Activated T-cell treated with anti-CD3 and anti-CD28 coated beads, Interleukin-2, amount 50 U/mL, for 24 hours (primary cell): Measurements from ENCODE around the gene F2R.

Source experiments
- DNase-seq: peaks from one replicate; pipeline ENCODE4 v3.0.0-alpha.2; 2020
- H3K27ac Mint-ChIP-seq: 2 replicates; pipeline ENCODE4 v1.8.0; 2020; ENCODE audit warnings: mild to moderate bottlenecking, mixed read lengths
- H3K27me3 Mint-ChIP-seq: 2 replicates; pipeline ENCODE4 v1.8.0; 2020; ENCODE audit warnings: mixed read lengths
- H3K36me3 Mint-ChIP-seq: 2 replicates; pipeline ENCODE4 v1.8.0; 2020; ENCODE audit warnings: low read depth, mixed read lengths
- H3K4me1 Mint-ChIP-seq: 2 replicates; pipeline ENCODE4 v1.8.0; 2020; ENCODE audit warnings: low read depth, mixed read lengths
- H3K4me3 Mint-ChIP-seq: 2 replicates; pipeline ENCODE4 v1.8.0; 2020; ENCODE audit warnings: mild to moderate bottlenecking, moderate library complexity, mixed read lengths
- H3K9me3 Mint-ChIP-seq: 2 replicates; pipeline ENCODE4 v1.8.0; 2020; ENCODE audit warnings: mixed read lengths

F2R gene

DNA sequence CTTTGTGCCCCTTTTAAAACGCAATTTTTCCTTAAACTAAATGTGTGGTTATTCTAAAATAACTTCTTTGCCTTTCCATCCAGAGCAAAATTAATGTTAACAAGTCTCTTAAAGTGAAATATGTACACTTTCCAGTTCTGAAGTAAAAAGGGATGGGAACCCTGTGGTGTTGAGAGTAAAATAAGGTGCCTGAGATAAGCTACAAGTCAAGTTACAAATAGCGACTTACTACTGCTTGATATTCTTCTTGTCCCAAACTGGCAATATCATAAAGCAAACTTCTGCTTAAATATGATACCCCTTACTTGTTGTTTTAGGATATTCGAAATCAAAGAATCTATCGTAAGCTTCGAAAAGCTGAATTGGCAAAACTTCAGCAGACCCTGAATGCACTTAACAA lies 18.3 kb upstream of the F2R start:
- Mint-ChIP-seq H3K27ac (no peak overlapping the region), H3K27me3 (no peaks in the 10 kb centered on the region), H3K4me1 (peaks cover 3% of the 10 kb centered on the region), H3K4me3 (no peak overlapping the region), H3K9me3 (no peaks in the 10 kb centered on the region), H3K36me3 (peaks cover 73% of the 10 kb centered on the region)
- no peak for DNase-seq

DNA sequence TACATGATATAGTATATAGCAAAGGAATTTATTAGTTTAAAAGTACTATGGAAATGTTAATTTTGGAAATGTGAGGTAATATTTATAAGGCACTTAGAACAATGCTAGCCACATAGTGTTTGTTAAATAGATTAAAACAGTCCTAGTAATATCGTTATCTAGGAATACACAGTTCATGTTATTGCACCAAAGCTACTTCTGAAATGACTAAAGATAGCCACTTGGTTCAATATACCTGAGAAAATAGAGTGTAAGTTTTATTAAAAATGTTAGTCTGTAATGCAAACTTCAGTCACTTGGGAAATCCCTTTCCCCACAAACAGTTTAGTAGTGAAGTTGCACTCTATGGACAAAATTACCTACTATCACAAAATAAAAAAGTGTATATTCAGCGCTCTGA lies 15.4 kb upstream of the F2R start:
- Mint-ChIP-seq H3K4me1 (no peaks in the 10 kb centered on the region), H3K36me3 (peaks cover 64% of the 10 kb centered on the region), H3K4me3 (no peak overlapping the region), H3K27me3 (no peaks in the 10 kb centered on the region), H3K9me3 (no peaks in the 10 kb centered on the region), H3K27ac (no peak overlapping the region)
- DNase-seq, result no peak

DNA sequence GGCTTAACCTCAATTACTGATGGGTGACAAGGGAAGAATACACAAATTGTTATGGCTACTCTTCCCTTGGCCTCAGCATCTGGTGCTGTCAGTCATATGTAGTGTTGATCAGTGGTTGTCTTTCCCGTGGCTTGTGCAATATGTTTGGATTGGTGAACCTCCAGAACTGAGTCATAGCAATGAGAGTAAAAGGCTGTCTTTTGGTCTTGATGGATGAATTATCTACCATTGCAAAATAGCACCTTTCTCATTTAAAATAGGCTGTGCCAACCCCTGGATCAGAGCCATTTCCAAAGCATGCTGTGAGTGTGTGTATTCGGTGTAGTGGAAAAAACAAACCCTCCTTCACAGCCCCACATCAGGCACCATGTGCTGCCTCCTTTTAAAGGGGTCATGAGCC lies 14.6 kb upstream of the F2R start:
- H3K4me1 Mint-ChIP-seq, result no peaks in the 10 kb centered on the region
- H3K9me3 Mint-ChIP-seq, result no peaks in the 10 kb centered on the region
- no peaks in the 10 kb centered on the region for H3K27me3 Mint-ChIP-seq
- no peak overlapping the region for H3K4me3 Mint-ChIP-seq
- DNase-seq, result no peak
- peaks cover 59% of the 10 kb centered on the region for H3K36me3 Mint-ChIP-seq
- H3K27ac Mint-ChIP-seq, result no peak overlapping the region

DNA sequence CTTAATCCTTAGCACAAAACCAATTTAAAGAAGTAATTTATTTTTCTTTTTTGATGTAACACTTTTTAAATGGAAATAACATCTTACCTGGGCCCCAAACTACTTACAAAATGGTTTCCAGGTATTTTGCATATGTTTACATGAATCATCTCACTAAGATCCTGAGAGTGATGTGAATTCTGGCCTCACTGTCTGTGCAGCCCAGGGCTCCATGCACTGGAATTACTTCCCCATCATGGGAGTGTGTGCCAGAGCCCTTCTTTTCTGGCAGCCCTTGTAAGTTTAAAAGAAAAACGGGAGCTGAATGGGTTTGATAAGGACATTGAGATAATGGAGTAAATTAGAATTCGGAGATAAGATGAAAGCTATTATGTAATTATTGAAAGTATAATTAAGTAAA lies 12.2 kb upstream of the F2R start:
- Mint-ChIP-seq H3K27ac (no peak overlapping the region), H3K4me3 (no peak overlapping the region), H3K36me3 (peaks cover 63% of the 10 kb centered on the region), H3K9me3 (no peaks in the 10 kb centered on the region), H3K4me1 (no peaks in the 10 kb centered on the region), H3K27me3 (no peaks in the 10 kb centered on the region)
- DNase-seq, result no peak

DNA sequence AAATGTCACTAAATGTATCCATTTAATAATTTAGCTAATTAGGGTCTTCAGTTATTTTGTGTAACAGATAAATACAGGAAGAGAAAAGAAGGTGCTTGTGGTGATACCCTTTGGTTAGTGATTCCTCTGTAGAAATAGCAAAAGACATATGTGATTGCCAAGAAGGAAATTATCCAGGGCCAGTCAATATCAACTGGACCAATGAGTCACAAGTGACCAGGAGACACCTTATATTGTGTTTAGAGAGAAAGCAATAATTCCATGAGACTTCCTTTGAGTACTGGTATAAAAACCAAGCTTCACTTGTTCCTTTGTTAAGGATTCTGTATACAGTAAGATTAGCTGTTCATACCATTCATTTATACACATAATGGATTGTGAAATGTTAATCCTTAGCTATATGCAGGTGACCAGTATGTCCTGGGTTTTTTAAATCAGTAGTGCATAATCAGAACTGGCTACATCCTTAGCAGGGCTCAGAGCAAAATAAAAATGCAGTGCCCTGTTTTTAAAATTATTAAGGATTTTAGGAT lies 11.7 kb upstream of the F2R start:
- DNase-seq, result no peak
- H3K4me3 Mint-ChIP-seq, result no peak overlapping the region
- no peak overlapping the region for H3K27ac Mint-ChIP-seq
- peaks cover 59% of the 10 kb centered on the region for H3K36me3 Mint-ChIP-seq
- H3K9me3 Mint-ChIP-seq, result no peaks in the 10 kb centered on the region
- no peaks in the 10 kb centered on the region for H3K27me3 Mint-ChIP-seq
- H3K4me1 Mint-ChIP-seq, result no peaks in the 10 kb centered on the region

- Mint-ChIP-seq H3K27ac (no peak overlapping the region), H3K36me3 (peaks cover 51% of the 10 kb centered on the region), H3K27me3 (no peaks in the 10 kb centered on the region), H3K4me1 (peaks cover 6% of the 10 kb centered on the region), H3K9me3 (no peaks in the 10 kb centered on the region), H3K4me3 (no peak overlapping the region)
- no peak for DNase-seq
These were observed 10.4 kb upstream of the F2R start for GRCh38 chr5:76705574-76705973.

DNA sequence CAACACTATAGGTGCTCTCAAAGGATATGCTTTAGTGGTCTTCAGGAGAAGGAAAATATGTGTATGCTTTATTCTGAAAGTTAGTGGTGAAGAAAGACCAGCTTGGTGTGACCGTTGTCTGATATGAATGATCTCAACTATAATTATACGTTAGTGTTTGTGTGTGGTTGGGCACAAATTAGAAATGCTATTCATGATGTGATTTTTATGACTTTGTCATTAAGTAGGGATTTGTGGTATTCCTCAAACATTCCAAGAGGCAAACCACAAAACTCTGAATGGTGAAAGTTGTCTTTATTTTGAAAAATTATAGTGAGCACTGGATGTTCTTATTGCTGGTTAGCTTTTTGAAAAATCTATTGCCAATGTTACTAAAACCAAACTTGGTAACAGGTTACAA lies 6.2 kb upstream of the F2R start:
- H3K36me3 Mint-ChIP-seq, result peaks cover 21% of the 10 kb centered on the region
- H3K27me3 Mint-ChIP-seq, result peaks cover 18% of the 10 kb centered on the region
- peaks cover 25% of the 10 kb centered on the region for H3K4me1 Mint-ChIP-seq
- H3K27ac Mint-ChIP-seq, result no peak overlapping the region
- H3K9me3 Mint-ChIP-seq, result no peaks in the 10 kb centered on the region
- no peak overlapping the region for H3K4me3 Mint-ChIP-seq
- no peak for DNase-seq

- Mint-ChIP-seq H3K36me3 (peaks cover 14% of the 10 kb centered on the region), H3K27ac (peak overlapping the region; percentile 83), H3K27me3 (peaks cover 28% of the 10 kb centered on the region), H3K4me1 (peaks cover 34% of the 10 kb centered on the region), H3K9me3 (no peaks in the 10 kb centered on the region), H3K4me3 (peak overlapping the region; percentile 18)
- DNase-seq, result no peak
These were observed 4.9 kb upstream of the F2R start for GRCh38 chr5:76710991-76711390.

DNA sequence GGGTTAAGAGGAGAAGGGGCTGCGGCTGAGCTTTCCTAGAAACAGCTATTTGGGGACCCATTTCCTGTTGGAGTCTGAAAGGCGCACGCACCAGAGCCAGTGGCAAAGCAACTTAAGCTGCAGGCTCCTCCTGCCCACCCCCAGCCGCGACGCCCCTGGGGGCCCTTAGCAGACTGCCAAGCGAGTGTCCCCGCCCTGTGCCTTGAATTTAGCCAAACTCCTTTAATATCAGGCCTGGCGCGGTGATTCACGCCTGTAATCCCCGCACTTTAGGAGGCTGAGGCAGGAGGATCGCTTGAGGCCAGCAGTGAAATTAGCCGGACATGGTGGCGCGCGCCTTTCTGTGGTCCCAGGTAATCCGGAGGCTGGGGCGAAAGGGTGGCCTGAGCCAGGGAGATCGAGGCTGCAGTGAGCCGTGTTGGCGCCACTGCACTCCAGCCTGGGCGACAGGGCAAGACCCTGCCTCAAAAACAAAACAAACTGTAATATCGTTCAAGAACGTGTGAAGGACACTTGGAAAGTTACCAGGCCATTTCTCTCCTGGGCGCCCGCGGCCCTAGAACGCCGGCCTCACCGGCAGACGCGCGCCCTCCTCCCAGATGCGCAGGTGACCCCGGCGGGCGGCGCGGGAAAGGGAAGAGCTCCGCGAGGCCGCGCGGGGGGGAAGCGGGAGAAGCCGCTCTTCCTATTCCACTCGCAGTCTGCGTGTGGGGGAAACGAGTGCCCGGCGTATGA lies 1.0 kb upstream of the F2R start:
- H3K27ac Mint-ChIP-seq, result peak overlapping the region; percentile 80
- H3K4me1 Mint-ChIP-seq, result peaks cover 47% of the 10 kb centered on the region
- peak; percentile 54 for DNase-seq
- peaks cover 54% of the 10 kb centered on the region for H3K27me3 Mint-ChIP-seq
- no peaks in the 10 kb centered on the region for H3K36me3 Mint-ChIP-seq
- H3K9me3 Mint-ChIP-seq, result no peaks in the 10 kb centered on the region
- peak overlapping the region; percentile 82 for H3K4me3 Mint-ChIP-seq

- Mint-ChIP-seq H3K36me3 (no peaks in the 10 kb centered on the region), H3K4me1 (peaks cover 46% of the 10 kb centered on the region), H3K9me3 (no peaks in the 10 kb centered on the region), H3K27ac (peak overlapping the region; percentile 29), H3K4me3 (peak overlapping the region; percentile 82), H3K27me3 (peaks cover 54% of the 10 kb centered on the region)
- DNase-seq, result no peak
These were observed 515 bp upstream of the F2R start for GRCh38 chr5:76715486-76715735.

DNA sequence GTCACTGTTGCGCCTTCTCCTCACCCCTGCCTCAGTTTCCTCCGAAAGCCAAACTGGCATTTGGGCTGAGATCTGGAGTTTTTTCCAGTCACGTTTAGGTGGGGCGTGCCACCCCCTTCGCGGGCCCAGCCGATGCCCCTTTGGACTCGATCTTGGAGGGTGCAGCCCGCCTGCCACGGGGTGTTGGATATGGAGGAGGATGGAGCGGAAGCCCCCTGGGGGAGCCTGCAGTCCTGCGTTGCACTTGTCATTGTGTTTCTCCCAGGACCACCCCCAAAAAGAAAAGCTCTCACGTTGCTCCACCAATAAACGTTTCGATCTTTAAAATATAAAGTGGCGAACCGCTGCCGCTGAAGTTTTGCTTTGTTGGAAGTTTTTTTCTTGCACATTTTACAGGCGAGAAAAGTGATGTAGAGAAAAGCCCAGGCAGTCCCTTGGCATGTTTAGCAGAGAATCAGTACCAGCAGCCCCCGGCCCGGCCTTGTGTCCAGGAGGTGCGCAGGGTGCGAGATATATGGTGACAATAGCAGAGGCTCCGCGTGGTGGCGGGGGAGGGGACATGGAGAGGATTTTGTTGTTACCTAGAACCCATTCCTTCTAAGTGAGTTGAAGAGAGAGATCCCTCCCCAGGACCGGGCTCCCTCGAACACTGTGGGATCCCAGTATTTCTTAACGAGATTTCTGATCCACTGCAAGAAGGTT lies 681 bp downstream of the F2R start:
- DNase-seq, result peak; percentile 36
- H3K9me3 Mint-ChIP-seq, result no peaks in the 10 kb centered on the region
- peak overlapping the region; percentile 29 for H3K27ac Mint-ChIP-seq
- H3K36me3 Mint-ChIP-seq, result no peaks in the 10 kb centered on the region
- peaks cover 54% of the 10 kb centered on the region for H3K27me3 Mint-ChIP-seq
- H3K4me3 Mint-ChIP-seq, result peak overlapping the region; percentile 82
- peaks cover 34% of the 10 kb centered on the region for H3K4me1 Mint-ChIP-seq

GRCh38 chr5:76717222-76718083 lies 1.5 kb downstream of the F2R start:
- Mint-ChIP-seq H3K9me3 (no peaks in the 10 kb centered on the region), H3K36me3 (no peaks in the 10 kb centered on the region), H3K4me3 (peak overlapping the region; percentile 82), H3K27me3 (peaks cover 52% of the 10 kb centered on the region), H3K27ac (peak overlapping the region; percentile 29), H3K4me1 (peaks cover 32% of the 10 kb centered on the region)
- DNase-seq, result no peak

DNA sequence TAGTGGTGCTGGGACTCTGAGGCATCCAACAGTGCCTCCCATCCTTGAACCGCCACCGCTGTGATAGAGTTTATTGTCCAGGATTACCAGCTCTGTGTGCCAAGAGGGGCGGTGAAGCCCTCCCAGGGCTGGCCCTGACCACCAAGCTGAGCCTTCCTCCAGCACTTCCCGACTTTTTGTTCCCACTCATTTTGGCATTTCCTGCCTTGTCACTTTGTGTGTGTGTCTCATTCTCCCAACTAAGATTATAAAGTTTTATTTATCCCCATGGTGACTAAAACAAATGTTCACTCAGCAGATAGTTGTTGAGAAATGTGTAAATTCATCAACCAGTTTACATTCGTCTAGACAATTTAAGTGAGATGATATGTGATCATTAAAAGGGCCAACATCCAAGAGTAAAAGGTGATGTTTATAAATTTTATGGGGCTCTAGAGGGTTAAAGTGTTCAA lies 2.5 kb downstream of the F2R start:
- no peaks in the 10 kb centered on the region for H3K36me3 Mint-ChIP-seq
- DNase-seq, result no peak
- peaks cover 32% of the 10 kb centered on the region for H3K4me1 Mint-ChIP-seq
- peaks cover 49% of the 10 kb centered on the region for H3K27me3 Mint-ChIP-seq
- no peaks in the 10 kb centered on the region for H3K9me3 Mint-ChIP-seq
- H3K27ac Mint-ChIP-seq, result no peak overlapping the region
- H3K4me3 Mint-ChIP-seq, result no peak overlapping the region

DNA sequence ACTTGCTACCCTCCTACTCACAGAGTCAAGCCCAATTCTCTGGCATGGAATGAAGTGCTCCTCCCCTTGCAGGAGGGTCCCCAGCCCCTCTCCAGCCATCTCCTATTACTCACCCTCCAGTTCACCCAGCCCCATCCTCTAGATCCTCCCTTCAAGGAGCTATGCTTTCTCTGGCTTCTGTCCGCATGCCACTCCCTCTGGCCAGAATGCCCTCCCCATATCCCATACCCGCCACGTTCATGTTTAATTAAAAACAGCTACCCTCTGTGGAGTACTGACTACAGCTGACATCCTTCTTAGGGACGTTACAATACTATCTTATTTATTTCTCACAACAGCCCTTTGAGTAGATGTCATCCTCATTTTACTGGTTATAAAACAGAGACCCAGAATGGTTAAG lies 3.0 kb downstream of the F2R start:
- Mint-ChIP-seq H3K4me3 (no peak overlapping the region), H3K27ac (no peak overlapping the region), H3K36me3 (no peaks in the 10 kb centered on the region), H3K4me1 (peaks cover 32% of the 10 kb centered on the region), H3K9me3 (no peaks in the 10 kb centered on the region), H3K27me3 (peaks cover 45% of the 10 kb centered on the region)
- DNase-seq, result no peak
